ENCODE results near the gene TTC7B. TPM values are rescaled to one million over a fixed set of nuclear protein-coding genes. Genes with fewer than 3 reads are reported as not detected.

TTC7B gene
- total and polyA plus RNA-seq, 7 donors, result 5.5 to 70.9 (median 46.8) TPM

GRCh38 chr14:90647473-90648005 lies 168.7 kb downstream of the TTC7B start:
- Histone ChIP-seq H3K27ac (peak overlapping the region in 1 of 4 donors; percentile 19), H3K4me1 (peaks cover 0 to 61% (median 54%) of the 10 kb centered on the region in 4 donors), H3K9me3 (no peaks in the 10 kb centered on the region), H3K4me3 (no peak overlapping the region), H3K36me3 (no peaks in the 10 kb centered on the region), H3K27me3 (no peaks in the 10 kb centered on the region)
- TF ChIP-seq CTCF (IDR thresholded peaks at IDR 0.05), result no peak
- no peak for TF ChIP-seq POLR2AphosphoS5 (IDR thresholded peaks at IDR 0.05)
- no peak for TF ChIP-seq EP300 (IDR thresholded peaks at IDR 0.05)
- TF ChIP-seq POLR2A (IDR thresholded peaks at IDR 0.05), result no peak
- WGBS, 2 donors, result 56 to 63% methylated on average over 5 of the region's 5 CpGs
- intact Hi-C loops (cut with DNase I), result no loop called here
- no peak for DNase-seq

GRCh38 chr14:90645842-90646443 lies 170.3 kb downstream of the TTC7B start:
- WGBS, 2 donors, result 93 to 96% methylated on average over 6 of the region's 6 CpGs
- no peak for DNase-seq
- intact Hi-C loops (cut with DNase I), result loop anchor here (2.0 kb wide), 2 partner anchors 31 to 51 kb away; no protein-coding TSS in a partner anchor
- Histone ChIP-seq H3K36me3 (no peaks in the 10 kb centered on the region), H3K9me3 (no peaks in the 10 kb centered on the region), H3K4me1 (peaks cover 0 to 66% (median 57%) of the 10 kb centered on the region in 4 donors), H3K27me3 (no peaks in the 10 kb centered on the region), H3K27ac (peak overlapping the region; percentile 75 to 86 (median 81)), H3K4me3 (no peak overlapping the region)
- TF ChIP-seq POLR2A (IDR thresholded peaks at IDR 0.05), result no peak
- TF ChIP-seq POLR2AphosphoS5 (IDR thresholded peaks at IDR 0.05), result no peak
- TF ChIP-seq EP300 (IDR thresholded peaks at IDR 0.05), result no peak
- no peak for TF ChIP-seq CTCF (IDR thresholded peaks at IDR 0.05)

- peaks cover 0 to 71% (median 60%) of the 10 kb centered on the region in 4 donors for H3K4me1 ChIP-seq
- peak overlapping the region; percentile 75 to 86 (median 81) for H3K27ac ChIP-seq
- DNase-seq, result no peak
- no peak overlapping the region for H3K4me3 ChIP-seq
- H3K36me3 ChIP-seq, result no peaks in the 10 kb centered on the region
- peak in 2 of 4 donors; percentile 7 to 20 for TF ChIP-seq POLR2AphosphoS5 (IDR thresholded peaks at IDR 0.05)
- TF ChIP-seq POLR2A (IDR thresholded peaks at IDR 0.05), result no peak
- H3K27me3 ChIP-seq, result no peaks in the 10 kb centered on the region
- intact Hi-C loops (cut with DNase I), result loop anchor here (2.0 to 5.0 kb wide), 3 partner anchors 32 to 243 kb away; no protein-coding TSS in a partner anchor
- WGBS, 2 donors, result 81 to 83% methylated on average over 4 of the region's 4 CpGs
- H3K9me3 ChIP-seq, result no peaks in the 10 kb centered on the region
Observed at GRCh38 chr14:90644882-90645281, 171.3 kb downstream of the TTC7B start.

- WGBS, 2 donors, result 76 to 80% methylated on average over 9 of the region's 9 CpGs
- H3K27ac ChIP-seq, result peak overlapping the region; percentile 75 to 86 (median 81)
Observed at GRCh38 chr14:90643982-90644670, 172.1 kb downstream of the TTC7B start.

More at GRCh38 chr14:90643982-90644670, 172.1 kb downstream of the TTC7B start:
- H3K4me1 ChIP-seq, result peaks cover 0 to 63% (median 59%) of the 10 kb centered on the region in 4 donors
- H3K9me3 ChIP-seq, result no peaks in the 10 kb centered on the region
- no peaks in the 10 kb centered on the region for H3K27me3 ChIP-seq
- DNase-seq, result peak; percentile 91
- H3K4me3 ChIP-seq, result no peak overlapping the region
- intact Hi-C loops (cut with DNase I), result loop anchor here (2.0 to 5.0 kb wide), 3 partner anchors 33 to 242 kb away; no protein-coding TSS in a partner anchor
- no peaks in the 10 kb centered on the region for H3K36me3 ChIP-seq
- TF ChIP-seq POLR2AphosphoS5 (IDR thresholded peaks at IDR 0.05), result peak; percentile 82 to 91 (median 86)
- no peak for TF ChIP-seq CTCF (IDR thresholded peaks at IDR 0.05)
- TF ChIP-seq EP300 (IDR thresholded peaks at IDR 0.05), result peak; percentile 13 to 72 (median 57)
- no peak for TF ChIP-seq POLR2A (IDR thresholded peaks at IDR 0.05)
